ENCODE measurements around the gene ILK. TPM values are rescaled to one million over a fixed set of nuclear protein-coding genes. Genes with fewer than 3 reads are reported as not detected.

The ILK gene
- total and polyA plus RNA-seq, 2 of the 13 experiments (the other 11 are each of a cell fraction or from before 2014, with no cell fraction given) = 70.3 to 108 TPM

- Histone ChIP-seq H3K27me3 (ENCODE audit: control insufficient read depth in 1 of 2, insufficient read depth in 2 of 2, low read length in 2 of 2) (no peaks in the 10 kb centered on the region), H3K4me2 (ENCODE audit: low read depth, low read length) (no peak overlapping the region), H3K4me3 (replicated peaks in 1 of 3; ENCODE audit: insufficient read depth in 1 of 3, low read depth in 2 of 3, low read length in 3 of 3) (no peak overlapping the region), H3K36me3 (replicated peaks in 1 of 2; ENCODE audit: control insufficient read depth in 1 of 2, insufficient read depth in 2 of 2, low read length in 2 of 2) (no peaks in the 10 kb centered on the region), H2AFZ (ENCODE audit: low read length) (no peak overlapping the region), H3K27ac (ENCODE audit: extremely low read length, insufficient read depth, low read length) (no peak overlapping the region), H3K79me2 (ENCODE audit: insufficient read depth, low read length) (no peaks in the 10 kb centered on the region), H3K9ac (ENCODE audit: insufficient read depth, low read depth, low read length) (no peak overlapping the region), H3K9me3 (ENCODE audit: low read length) (0 out of 2 replicates have a peak, but pooled peaks cover under 1% of the 10 kb centered on the region), H4K20me1 (ENCODE audit: insufficient read depth, low read length) (no peaks in the 10 kb centered on the region), H3K4me1 (ENCODE audit: insufficient read depth, low read length) (no peaks in the 10 kb centered on the region)
- FAIRE-seq = no peak
- POLR2A ChIA-PET = no interaction called here
- ATAC-seq = no peak
- in situ Hi-C loops (cut with HindIII; ENCODE audit: extremely low pct_ligation_motif_present, low pct_unique_long_range_greater_than_20kb) (no loop called here), intact Hi-C loops (cut with micrococcal nuclease; ENCODE audit: unreplicated experiment) (no loop called here)
- CTCF ChIA-PET (ENCODE audit: low intra/inter-chr PET ratio, low total read pairs) = no interaction called here
- BruUV-seq (replicated peaks) = no TSS peak
- 90% methylated on average over 1 of the region's 1 CpG for WGBS (ENCODE audit: low lambda C conversion rate)
- DNase-seq (ENCODE audit: low spot score) = no peak
- no peak for TF ChIP-seq SAP130 (CRISPR knock-in tag; IDR thresholded peaks at IDR 0.05; ENCODE audit: low read depth)
- no peak for TF ChIP-seq XBP1 (CRISPR knock-in tag; IDR thresholded peaks at IDR 0.05)
- no peak for TF ChIP-seq ATRX (CRISPR knock-in tag; IDR thresholded peaks at IDR 0.05; ENCODE audit: borderline replicate concordance)
- no peak for TF ChIP-seq RFX1 (IDR thresholded peaks at IDR 0.05)
- no peak for TF ChIP-seq ZNF124 (CRISPR knock-in tag; IDR thresholded peaks at IDR 0.05)
- no peak for TF ChIP-seq ELK4 (CRISPR knock-in tag; IDR thresholded peaks at IDR 0.05; ENCODE audit: borderline replicate concordance)
- TF ChIP-seq ZNF282 (IDR thresholded peaks at IDR 0.05; ENCODE audit: partially characterized antibody) = no peak
- no peak for TF ChIP-seq ZNF652 (CRISPR knock-in tag; IDR thresholded peaks at IDR 0.05; ENCODE audit: borderline replicate concordance, low read depth)
- TF ChIP-seq ARID3A (IDR thresholded peaks at IDR 0.05; ENCODE audit: low read depth, low read length) = no peak
- no peak for TF ChIP-seq ZNF292 (CRISPR knock-in tag; IDR thresholded peaks at IDR 0.05; ENCODE audit: borderline replicate concordance, low read depth)
- no peak for TF ChIP-seq ZNF335 (CRISPR knock-in tag; IDR thresholded peaks at IDR 0.05)
- TF ChIP-seq JUND (CRISPR knock-in tag; IDR thresholded peaks at IDR 0.05) = no peak
- no peak for TF ChIP-seq SMARCE1 (IDR thresholded peaks at IDR 0.05; ENCODE audit: borderline replicate concordance)
- no peak for TF ChIP-seq SATB2 (CRISPR knock-in tag; IDR thresholded peaks at IDR 0.05)
- no peak for TF ChIP-seq PITX1 (CRISPR knock-in tag; IDR thresholded peaks at IDR 0.05)
Measured at GRCh38 chr11:6578134-6578533, 25.4 kb upstream of the ILK start.
